BE2C (cell line): Measurements from ENCODE around the gene GAMT.
"Not testable (repeated sequence)": the region's sequence is repeated elsewhere in the genome, so short reads cannot be mapped to it uniquely, and the experiment has no call there.

Experiments
- DNase-seq: peaks from one replicate; pipeline ENCODE4 v3.0.0-alpha.2; 2020
- H3K27me3 ChIP-seq: fragments of 250-450 bp; sonication (Bioruptor Pico); 2 replicates; pipeline ENCODE4 v1.5.1; 2020; ENCODE audit warnings: mild to moderate bottlenecking
- H3K36me3 ChIP-seq: fragments of 250-450 bp; sonication (Bioruptor Pico); 2 replicates; pipeline ENCODE4 v1.5.1; 2020; ENCODE audit warnings: mild to moderate bottlenecking
- H3K4me1 ChIP-seq: fragments of 250-450 bp; sonication (Bioruptor Pico); 2 replicates; pipeline ENCODE4 v1.5.1; 2020
- H3K4me3 ChIP-seq: 2 replicates; pipeline ENCODE4 v1.5.1; 2011; ENCODE audit warnings: low read depth, low read length
- H3K9me3 ChIP-seq: fragments of 250-450 bp; sonication (Bioruptor Pico); 2 replicates; pipeline ENCODE4 v1.5.1; 2020
- TF ChIP-seq, protein P1 (sequence below): IDR thresholded peaks from 2 replicates; pipeline ENCODE4 v1.5.1; 2012; ENCODE audit warnings: mild to moderate bottlenecking, low read depth, low read length

Gene GAMT

GRCh38 chr19:1445932-1446712 is 44.8 kb upstream of the GAMT start:
- Histone ChIP-seq H3K27me3 (peaks cover 6% of the 10 kb centered on the region; the same call in 1 of the 2 replicates), H3K36me3 (peaks cover 14% of the 10 kb centered on the region), H3K4me1 (peaks cover 6% of the 10 kb centered on the region), H3K9me3 (no peaks in the 10 kb centered on the region), H3K4me3 (peak overlapping the region; percentile 51)
- peak; percentile 82 for DNase-seq
- TF ChIP-seq, protein P1, sequence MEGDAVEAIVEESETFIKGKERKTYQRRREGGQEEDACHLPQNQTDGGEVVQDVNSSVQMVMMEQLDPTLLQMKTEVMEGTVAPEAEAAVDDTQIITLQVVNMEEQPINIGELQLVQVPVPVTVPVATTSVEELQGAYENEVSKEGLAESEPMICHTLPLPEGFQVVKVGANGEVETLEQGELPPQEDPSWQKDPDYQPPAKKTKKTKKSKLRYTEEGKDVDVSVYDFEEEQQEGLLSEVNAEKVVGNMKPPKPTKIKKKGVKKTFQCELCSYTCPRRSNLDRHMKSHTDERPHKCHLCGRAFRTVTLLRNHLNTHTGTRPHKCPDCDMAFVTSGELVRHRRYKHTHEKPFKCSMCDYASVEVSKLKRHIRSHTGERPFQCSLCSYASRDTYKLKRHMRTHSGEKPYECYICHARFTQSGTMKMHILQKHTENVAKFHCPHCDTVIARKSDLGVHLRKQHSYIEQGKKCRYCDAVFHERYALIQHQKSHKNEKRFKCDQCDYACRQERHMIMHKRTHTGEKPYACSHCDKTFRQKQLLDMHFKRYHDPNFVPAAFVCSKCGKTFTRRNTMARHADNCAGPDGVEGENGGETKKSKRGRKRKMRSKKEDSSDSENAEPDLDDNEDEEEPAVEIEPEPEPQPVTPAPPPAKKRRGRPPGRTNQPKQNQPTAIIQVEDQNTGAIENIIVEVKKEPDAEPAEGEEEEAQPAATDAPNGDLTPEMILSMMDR, result no peak

GRCh38 chr19:1445185-1445931 is 44.0 kb upstream of the GAMT start:
- peaks cover 22% of the 10 kb centered on the region for H3K36me3 ChIP-seq
- H3K9me3 ChIP-seq, result no peaks in the 10 kb centered on the region
- peaks cover 6% of the 10 kb centered on the region for H3K4me1 ChIP-seq
- peaks cover 6% of the 10 kb centered on the region; the same call in 1 of the 2 replicates for H3K27me3 ChIP-seq
- peak overlapping the region; percentile 47 for H3K4me3 ChIP-seq
- DNase-seq, result peak; percentile 82
- TF ChIP-seq, protein P1, result peak; percentile 65

DNA sequence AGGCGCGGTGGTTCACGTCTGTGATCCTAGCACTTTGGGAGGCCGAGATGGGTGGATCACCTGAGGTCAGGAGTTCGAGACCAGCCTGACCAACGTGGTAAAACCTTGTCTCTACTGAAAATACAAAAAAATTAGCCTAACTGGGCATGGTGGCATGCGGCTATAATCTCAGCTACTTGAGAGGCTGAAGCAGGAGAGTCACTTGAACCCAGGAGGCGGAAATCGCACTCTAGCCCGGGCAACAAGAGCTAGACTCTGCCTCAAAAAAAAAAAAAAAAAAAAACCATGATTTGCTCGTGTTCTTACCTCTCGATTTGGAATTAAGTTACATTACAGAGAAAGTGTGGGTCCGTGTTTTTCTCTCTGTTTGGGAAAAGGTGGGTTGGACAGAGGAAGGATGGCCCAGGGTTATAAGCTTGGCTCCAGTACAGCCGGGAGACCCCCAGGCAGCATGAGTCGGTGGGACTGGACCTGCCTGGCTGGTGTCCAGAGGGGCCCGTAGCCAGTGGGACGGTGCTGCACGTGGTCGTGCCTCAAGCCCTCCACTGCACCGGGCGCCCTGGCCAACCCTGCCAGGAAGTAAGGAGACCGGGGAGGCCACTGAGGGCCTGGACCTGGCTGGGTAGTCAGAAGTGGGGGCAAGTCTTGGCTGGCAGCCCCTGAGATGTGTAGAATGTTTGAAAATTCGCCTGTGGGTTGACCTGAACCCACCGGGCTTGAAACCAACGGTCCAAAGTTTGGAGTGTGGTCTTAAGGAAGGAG is 40.5 kb upstream of the GAMT start:
- Histone ChIP-seq H3K36me3 (peaks cover 36% of the 10 kb centered on the region), H3K4me1 (no peaks in the 10 kb centered on the region), H3K27me3 (peaks cover 5% of the 10 kb centered on the region; the same call in 1 of the 2 replicates), H3K4me3 (no peak overlapping the region), H3K9me3 (no peaks in the 10 kb centered on the region)
- DNase-seq, result no peak
- TF ChIP-seq, protein P1, result no peak

GRCh38 chr19:1441022-1441426 is 39.7 kb upstream of the GAMT start:
- TF ChIP-seq, protein P1, result no peak
- Histone ChIP-seq H3K4me1 (peaks cover 3% of the 10 kb centered on the region), H3K4me3 (no peak overlapping the region), H3K9me3 (no peaks in the 10 kb centered on the region), H3K27me3 (no peaks in the 10 kb centered on the region), H3K36me3 (peaks cover 36% of the 10 kb centered on the region)
- no peak for DNase-seq

- H3K4me3 ChIP-seq, result peak overlapping the region; percentile 72
- DNase-seq, result no peak
- H3K27me3 ChIP-seq, result no peaks in the 10 kb centered on the region
- TF ChIP-seq, protein P1, result no peak
- H3K4me1 ChIP-seq, result peaks cover 3% of the 10 kb centered on the region
- H3K9me3 ChIP-seq, result no peaks in the 10 kb centered on the region
- peaks cover 39% of the 10 kb centered on the region for H3K36me3 ChIP-seq
These were observed 39.1 kb upstream of the GAMT start for GRCh38 chr19:1440418-1440801.

DNA sequence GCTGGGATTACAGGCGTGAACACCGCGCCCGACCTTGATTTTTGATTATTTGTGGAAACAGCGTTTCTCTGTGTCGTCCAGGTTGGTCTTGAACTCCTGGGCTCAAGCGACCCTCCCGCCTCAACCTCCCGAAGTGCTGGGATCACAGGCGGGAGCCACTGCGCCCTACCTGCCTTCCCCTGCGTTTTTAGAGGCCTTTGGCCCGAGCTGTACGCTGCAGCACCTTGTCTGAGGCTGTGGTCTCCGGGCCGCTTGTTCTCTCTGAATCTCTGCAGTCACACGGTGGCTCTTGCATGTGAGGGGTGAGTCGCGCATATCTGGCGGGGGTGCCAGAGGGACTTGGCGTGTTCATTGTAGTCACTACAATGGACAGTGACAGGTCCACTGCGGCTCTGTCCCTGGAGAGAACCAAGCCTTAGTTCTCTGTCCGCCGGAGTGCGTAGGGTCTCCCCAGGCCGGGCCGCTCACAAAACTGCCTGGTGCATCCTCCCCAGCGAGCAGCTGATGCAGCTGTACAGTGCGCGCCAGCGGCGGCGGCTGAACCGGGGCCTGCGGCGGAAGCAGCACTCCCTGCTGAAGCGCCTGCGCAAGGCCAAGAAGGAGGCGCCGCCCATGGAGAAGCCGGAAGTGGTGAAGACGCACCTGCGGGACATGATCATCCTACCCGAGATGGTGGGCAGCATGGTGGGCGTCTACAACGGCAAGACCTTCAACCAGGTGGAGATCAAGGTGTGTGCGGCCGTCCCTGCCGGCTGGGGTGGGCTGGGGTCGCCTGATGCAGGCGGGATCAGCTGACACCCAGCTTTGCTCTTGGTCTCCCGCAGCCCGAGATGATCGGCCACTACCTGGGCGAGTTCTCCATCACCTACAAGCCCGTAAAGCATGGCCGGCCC is 38.4 kb upstream of the GAMT start:
- H3K4me1 ChIP-seq, H3K9me3 ChIP-seq, H3K27me3 ChIP-seq, DNase-seq: not testable (repeated sequence)
- Histone ChIP-seq H3K36me3 (peaks cover 45% of the 10 kb centered on the region), H3K4me3 (peak overlapping the region; percentile 72)
